ENCODE results near the gene HSPA4.

Gene HSPA4

GRCh38 chr5:133075572-133076536 is 24.0 kb downstream of the HSPA4 start:
- Histone ChIP-seq H3K4me1 (ENCODE audit: control insufficient read depth, insufficient read depth, low read depth, low read length) (no peaks in the 10 kb centered on the region), H3K4me2 (ENCODE audit: low read length, poor library complexity, severe bottlenecking) (no peak overlapping the region), H3K9me3 (ENCODE audit: control insufficient read depth, low read length) (no peaks in the 10 kb centered on the region), H3K27ac (ENCODE audit: low read length, poor library complexity, severe bottlenecking) (no peak overlapping the region), H3K18ac (ENCODE audit: low read depth in 1 of 2, low read length in 2 of 2) (no peak overlapping the region), H3K36me3 (ENCODE audit: control insufficient read depth in 1 of 2, insufficient read depth in 2 of 2, low read depth in 1 of 2, low read length in 2 of 2) (peaks cover 9 to 72% of the 10 kb centered on the region in 2 experiments), H2BK120ac (ENCODE audit: low read depth, low read length) (no peak overlapping the region), H2BK5ac (ENCODE audit: low read depth, low read length, poor library complexity, severe bottlenecking) (no peak overlapping the region), H3K14ac (ENCODE audit: low read length in 2 of 2) (no peak overlapping the region), H2BK12ac (ENCODE audit: low read length in 2 of 2) (no peak overlapping the region), H3K4ac (ENCODE audit: low read depth in 1 of 2, low read length in 2 of 2) (no peak overlapping the region), H4K91ac (ENCODE audit: low read length) (no peak overlapping the region), H3K23ac (ENCODE audit: low read length in 2 of 2) (no peak overlapping the region), H2AFZ (ENCODE audit: low read depth, low read length) (no peak overlapping the region), H2BK15ac (ENCODE audit: low read depth, poor library complexity, severe bottlenecking) (no peak overlapping the region), H3K27me3 (ENCODE audit: control insufficient read depth in 1 of 2, insufficient read depth in 1 of 2, low read length in 2 of 2) (no peaks in the 10 kb centered on the region), H2AK5ac (ENCODE audit: low read length, severe bottlenecking) (no peak overlapping the region), H3K79me1 (replicated peaks; ENCODE audit: low read length, poor library complexity, severe bottlenecking) (peaks cover 17% of the 10 kb centered on the region), H3K4me3 (ENCODE audit: insufficient read depth in 1 of 2, low read depth in 1 of 2, low read length in 2 of 2) (no peak overlapping the region), H3K9ac (ENCODE audit: low read length) (no peak overlapping the region), H4K8ac (ENCODE audit: low read length) (no peak overlapping the region)
- WGBS = 89% methylated on average over 6 of the region's 7 CpGs
- DNase-seq = no peak

- no CpG with 5 or more reads among the region's 3 CpGs for WGBS
- Histone ChIP-seq H3K27me3 (ENCODE audit: control insufficient read depth in 1 of 2, insufficient read depth in 1 of 2, low read length in 2 of 2) (no peaks in the 10 kb centered on the region), H3K14ac (ENCODE audit: low read length in 2 of 2) (no peak overlapping the region), H3K4me2 (ENCODE audit: low read length, poor library complexity, severe bottlenecking) (no peak overlapping the region), H3K27ac (ENCODE audit: low read length, poor library complexity, severe bottlenecking) (no peak overlapping the region), H3K9me3 (ENCODE audit: control insufficient read depth, low read length) (no peaks in the 10 kb centered on the region), H3K9ac (ENCODE audit: low read length) (no peak overlapping the region), H3K18ac (ENCODE audit: low read depth in 1 of 2, low read length in 2 of 2) (no peak overlapping the region), H3K36me3 (ENCODE audit: control insufficient read depth in 1 of 2, insufficient read depth in 2 of 2, low read depth in 1 of 2, low read length in 2 of 2) (peaks cover 5 to 58% of the 10 kb centered on the region in 2 experiments), H2AK5ac (ENCODE audit: low read length, severe bottlenecking) (no peak overlapping the region), H2BK12ac (ENCODE audit: low read length in 2 of 2) (no peak overlapping the region), H3K4me3 (ENCODE audit: insufficient read depth in 1 of 2, low read depth in 1 of 2, low read length in 2 of 2) (no peak overlapping the region), H3K23ac (ENCODE audit: low read length in 2 of 2) (no peak overlapping the region), H4K8ac (ENCODE audit: low read length) (no peak overlapping the region), H3K79me1 (replicated peaks; ENCODE audit: low read length, poor library complexity, severe bottlenecking) (peaks cover 5% of the 10 kb centered on the region), H2BK5ac (ENCODE audit: low read depth, low read length, poor library complexity, severe bottlenecking) (no peak overlapping the region), H3K4me1 (ENCODE audit: control insufficient read depth, insufficient read depth, low read depth, low read length) (no peaks in the 10 kb centered on the region), H4K91ac (ENCODE audit: low read length) (no peak overlapping the region), H2AFZ (ENCODE audit: low read depth, low read length) (no peak overlapping the region), H3K4ac (ENCODE audit: low read depth in 1 of 2, low read length in 2 of 2) (no peak overlapping the region), H2BK120ac (ENCODE audit: low read depth, low read length) (no peak overlapping the region), H2BK15ac (ENCODE audit: low read depth, poor library complexity, severe bottlenecking) (no peak overlapping the region)
- peak; percentile 13 for DNase-seq
Observed at GRCh38 chr5:133079048-133079447, 27.2 kb downstream of the HSPA4 start.

- Histone ChIP-seq H3K79me1 (replicated peaks; ENCODE audit: low read length, poor library complexity, severe bottlenecking) (peaks cover 5% of the 10 kb centered on the region), H2BK120ac (ENCODE audit: low read depth, low read length) (no peak overlapping the region), H2AK5ac (ENCODE audit: low read length, severe bottlenecking) (no peak overlapping the region), H3K4ac (ENCODE audit: low read depth in 1 of 2, low read length in 2 of 2) (no peak overlapping the region), H3K27ac (ENCODE audit: low read length, poor library complexity, severe bottlenecking) (no peak overlapping the region), H3K18ac (ENCODE audit: low read depth in 1 of 2, low read length in 2 of 2) (no peak overlapping the region), H3K4me2 (ENCODE audit: low read length, poor library complexity, severe bottlenecking) (no peak overlapping the region), H3K36me3 (ENCODE audit: control insufficient read depth in 1 of 2, insufficient read depth in 2 of 2, low read depth in 1 of 2, low read length in 2 of 2) (peaks cover 9 to 59% of the 10 kb centered on the region in 2 experiments), H4K91ac (ENCODE audit: low read length) (no peak overlapping the region), H3K23ac (ENCODE audit: low read length in 2 of 2) (no peak overlapping the region), H3K27me3 (ENCODE audit: control insufficient read depth in 1 of 2, insufficient read depth in 1 of 2, low read length in 2 of 2) (no peaks in the 10 kb centered on the region), H3K9me3 (ENCODE audit: control insufficient read depth, low read length) (no peaks in the 10 kb centered on the region), H3K14ac (ENCODE audit: low read length in 2 of 2) (no peak overlapping the region), H2AFZ (ENCODE audit: low read depth, low read length) (no peak overlapping the region), H2BK5ac (ENCODE audit: low read depth, low read length, poor library complexity, severe bottlenecking) (no peak overlapping the region), H4K8ac (ENCODE audit: low read length) (no peak overlapping the region), H2BK15ac (ENCODE audit: low read depth, poor library complexity, severe bottlenecking) (no peak overlapping the region), H2BK12ac (ENCODE audit: low read length in 2 of 2) (no peak overlapping the region), H3K4me3 (ENCODE audit: insufficient read depth in 1 of 2, low read depth in 1 of 2, low read length in 2 of 2) (no peak overlapping the region), H3K9ac (ENCODE audit: low read length) (no peak overlapping the region), H3K4me1 (ENCODE audit: control insufficient read depth, insufficient read depth, low read depth, low read length) (no peaks in the 10 kb centered on the region)
- 96% methylated on average over 7 of the region's 7 CpGs for WGBS
- DNase-seq = no peak
Observed at GRCh38 chr5:133081036-133081435, 29.2 kb downstream of the HSPA4 start.

DNA sequence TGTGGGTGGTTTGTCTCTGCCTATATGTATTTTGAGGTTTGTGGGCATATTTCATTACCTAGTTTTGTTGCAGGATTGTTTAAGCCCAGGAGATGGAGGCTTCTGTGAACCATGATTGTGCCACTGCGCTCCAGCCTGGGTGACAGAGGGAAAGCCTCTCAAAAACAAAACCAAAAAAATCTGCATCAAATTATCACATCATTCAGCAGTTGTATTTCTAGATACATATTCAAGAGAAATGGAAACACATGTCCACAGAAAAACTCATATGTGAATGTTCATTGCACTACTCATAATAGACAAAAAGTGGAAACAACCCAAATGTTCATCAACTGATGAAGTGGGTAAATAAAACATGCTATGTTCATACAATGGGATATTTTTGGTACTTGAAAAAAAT is 29.9 kb downstream of the HSPA4 start:
- Histone ChIP-seq H3K14ac (ENCODE audit: low read length in 2 of 2) (no peak overlapping the region), H3K4me1 (ENCODE audit: control insufficient read depth, insufficient read depth, low read depth, low read length) (no peaks in the 10 kb centered on the region), H4K8ac (ENCODE audit: low read length) (no peak overlapping the region), H3K36me3 (ENCODE audit: control insufficient read depth in 1 of 2, insufficient read depth in 2 of 2, low read depth in 1 of 2, low read length in 2 of 2) (peaks cover 9 to 55% of the 10 kb centered on the region in 2 experiments), H2BK15ac (ENCODE audit: low read depth, poor library complexity, severe bottlenecking) (no peak overlapping the region), H2BK5ac (ENCODE audit: low read depth, low read length, poor library complexity, severe bottlenecking) (no peak overlapping the region), H2AK5ac (ENCODE audit: low read length, severe bottlenecking) (no peak overlapping the region), H3K9ac (ENCODE audit: low read length) (peak overlapping the region; percentile 9), H3K4me2 (ENCODE audit: low read length, poor library complexity, severe bottlenecking) (no peak overlapping the region), H3K27ac (ENCODE audit: low read length, poor library complexity, severe bottlenecking) (no peak overlapping the region), H3K18ac (ENCODE audit: low read depth in 1 of 2, low read length in 2 of 2) (no peak overlapping the region), H2AFZ (ENCODE audit: low read depth, low read length) (no peak overlapping the region), H3K27me3 (ENCODE audit: control insufficient read depth in 1 of 2, insufficient read depth in 1 of 2, low read length in 2 of 2) (no peaks in the 10 kb centered on the region), H2BK120ac (ENCODE audit: low read depth, low read length) (no peak overlapping the region), H3K4me3 (ENCODE audit: insufficient read depth in 1 of 2, low read depth in 1 of 2, low read length in 2 of 2) (no peak overlapping the region), H3K79me1 (replicated peaks; ENCODE audit: low read length, poor library complexity, severe bottlenecking) (peaks cover 5% of the 10 kb centered on the region), H3K9me3 (ENCODE audit: control insufficient read depth, low read length) (no peaks in the 10 kb centered on the region), H3K4ac (ENCODE audit: low read depth in 1 of 2, low read length in 2 of 2) (no peak overlapping the region), H2BK12ac (ENCODE audit: low read length in 2 of 2) (no peak overlapping the region), H3K23ac (ENCODE audit: low read length in 2 of 2) (no peak overlapping the region), H4K91ac (ENCODE audit: low read length) (no peak overlapping the region)
- DNase-seq = no peak
- no CpG with 5 or more reads among the region's 1 CpG for WGBS
